ENCODE results near the gene CFAP69. TPM values are rescaled to one million over a fixed set of nuclear protein-coding genes. Genes with fewer than 3 reads are reported as not detected.
"Not testable (repeated sequence)": the region's sequence is repeated elsewhere in the genome, so short reads cannot be mapped to it uniquely, and the experiment has no call there.

The CFAP69 gene
- total and polyA plus RNA-seq, 4 donors, result 1.8 to 60.0 (median 9.0) TPM

DNA sequence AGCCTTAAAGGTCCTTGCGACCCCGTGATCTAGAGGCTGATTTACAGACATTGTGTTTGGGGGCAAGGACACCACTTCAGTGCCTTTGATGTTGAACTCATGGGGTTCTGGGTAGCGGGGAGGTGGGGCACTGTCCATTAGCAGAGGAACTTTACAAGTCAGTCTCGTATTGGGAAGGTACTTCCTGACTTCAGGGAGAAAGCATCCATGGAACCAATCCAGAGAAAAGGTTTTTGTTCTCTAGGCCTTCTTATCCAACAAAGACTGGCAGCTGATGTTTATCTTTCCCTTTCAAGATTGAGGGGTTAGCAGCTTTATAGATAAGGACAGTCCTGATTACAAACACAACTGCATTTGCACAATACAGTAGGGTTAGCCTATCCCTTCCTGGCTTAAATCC is 104.3 kb downstream of the CFAP69 start:
- H3K9ac ChIP-seq (ENCODE audit: insufficient read depth in 1 of 2, low read length in 2 of 2), result no peak overlapping the region
- DNase-seq (no peak), ATAC-seq (ENCODE audit: insufficient read depth, low FRiP score) (no peak)
- H3K4me3 ChIP-seq, result no peak overlapping the region
- H3K27me3 ChIP-seq (ENCODE audit: control insufficient read depth in 3 of 3, insufficient read depth in 3 of 3, low read length in 2 of 3), result no peaks in the 10 kb centered on the region
- H3K4me1 ChIP-seq (ENCODE audit: control insufficient read depth in 5 of 5, insufficient read depth in 5 of 5, low read length in 5 of 5), result peaks cover 0 to 14% (median 5%) of the 10 kb centered on the region in 5 donors
- no peak overlapping the region for H3K27ac ChIP-seq (ENCODE audit: low read depth in 1 of 2, low read length in 1 of 2)
- TF ChIP-seq, protein P1, sequence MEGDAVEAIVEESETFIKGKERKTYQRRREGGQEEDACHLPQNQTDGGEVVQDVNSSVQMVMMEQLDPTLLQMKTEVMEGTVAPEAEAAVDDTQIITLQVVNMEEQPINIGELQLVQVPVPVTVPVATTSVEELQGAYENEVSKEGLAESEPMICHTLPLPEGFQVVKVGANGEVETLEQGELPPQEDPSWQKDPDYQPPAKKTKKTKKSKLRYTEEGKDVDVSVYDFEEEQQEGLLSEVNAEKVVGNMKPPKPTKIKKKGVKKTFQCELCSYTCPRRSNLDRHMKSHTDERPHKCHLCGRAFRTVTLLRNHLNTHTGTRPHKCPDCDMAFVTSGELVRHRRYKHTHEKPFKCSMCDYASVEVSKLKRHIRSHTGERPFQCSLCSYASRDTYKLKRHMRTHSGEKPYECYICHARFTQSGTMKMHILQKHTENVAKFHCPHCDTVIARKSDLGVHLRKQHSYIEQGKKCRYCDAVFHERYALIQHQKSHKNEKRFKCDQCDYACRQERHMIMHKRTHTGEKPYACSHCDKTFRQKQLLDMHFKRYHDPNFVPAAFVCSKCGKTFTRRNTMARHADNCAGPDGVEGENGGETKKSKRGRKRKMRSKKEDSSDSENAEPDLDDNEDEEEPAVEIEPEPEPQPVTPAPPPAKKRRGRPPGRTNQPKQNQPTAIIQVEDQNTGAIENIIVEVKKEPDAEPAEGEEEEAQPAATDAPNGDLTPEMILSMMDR (IDR thresholded peaks at IDR 0.05; ENCODE audit: control extremely low read depth, extremely low read depth), result no peak
- H3K36me3 ChIP-seq (ENCODE audit: control insufficient read depth in 4 of 4, insufficient read depth in 4 of 4, low read length in 4 of 4), result peaks cover 0 to 3% (median 0%) of the 10 kb centered on the region in 4 donors
- WGBS, 2 donors, result 75 to 90% methylated on average over 4 of the region's 4 CpGs
- H3K9me3 ChIP-seq (ENCODE audit: control insufficient read depth in 4 of 4, insufficient read depth in 3 of 4, low read length in 3 of 4), result no peaks in the 10 kb centered on the region

- H3K27me3 ChIP-seq (ENCODE audit: control insufficient read depth in 3 of 3, insufficient read depth in 3 of 3, low read length in 2 of 3); H3K4me3 ChIP-seq; DNase-seq; H3K36me3 ChIP-seq (ENCODE audit: control insufficient read depth in 4 of 4, insufficient read depth in 4 of 4, low read length in 4 of 4); H3K9me3 ChIP-seq (ENCODE audit: control insufficient read depth in 4 of 4, insufficient read depth in 3 of 4, low read length in 3 of 4); ATAC-seq (ENCODE audit: insufficient read depth, low FRiP score); H3K9ac ChIP-seq (ENCODE audit: insufficient read depth in 1 of 2, low read length in 2 of 2); H3K27ac ChIP-seq (ENCODE audit: low read depth in 1 of 2, low read length in 1 of 2): not testable (repeated sequence)
- H3K4me1 ChIP-seq (ENCODE audit: control insufficient read depth in 5 of 5, insufficient read depth in 5 of 5, low read length in 5 of 5), result peaks cover 0 to 14% (median 5%) of the 10 kb centered on the region in 5 donors
- 99 to 100% methylated on average over 3 of the region's 3 CpGs for WGBS, 2 donors
These were observed 105.1 kb downstream of the CFAP69 start for GRCh38 chr7:90350032-90350431.

DNA sequence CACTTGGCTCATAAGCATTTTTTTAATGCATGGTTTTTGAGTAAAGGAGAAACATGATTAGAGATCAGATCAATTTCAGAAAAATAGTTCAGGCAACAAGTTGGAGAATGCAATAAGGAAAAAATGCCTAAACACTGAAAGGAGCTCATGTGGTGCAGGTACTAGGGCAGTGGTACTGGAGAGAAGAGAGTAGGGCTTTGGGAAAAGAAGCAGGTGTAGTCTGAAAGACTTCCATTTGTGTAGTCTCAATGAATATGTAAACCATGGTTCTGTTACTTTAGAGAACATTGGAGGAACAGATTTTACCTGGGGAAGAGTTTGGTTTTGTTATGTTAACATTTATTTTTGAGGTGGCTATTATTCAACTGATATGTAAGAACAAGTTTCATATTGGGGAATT is 107.0 kb downstream of the CFAP69 start:
- H3K4me3 ChIP-seq, result no peak overlapping the region
- H3K36me3 ChIP-seq (ENCODE audit: control insufficient read depth in 4 of 4, insufficient read depth in 4 of 4, low read length in 4 of 4), result peaks cover 4 to 10% (median 6%) of the 10 kb centered on the region in 4 donors
- TF ChIP-seq, protein P1 (IDR thresholded peaks at IDR 0.05; ENCODE audit: control extremely low read depth, extremely low read depth), result no peak
- no peak for DNase-seq
- no peak overlapping the region for H3K9ac ChIP-seq (ENCODE audit: insufficient read depth in 1 of 2, low read length in 2 of 2)
- H3K27me3 ChIP-seq (ENCODE audit: control insufficient read depth in 3 of 3, insufficient read depth in 3 of 3, low read length in 2 of 3), result no peaks in the 10 kb centered on the region
- ATAC-seq (ENCODE audit: insufficient read depth, low FRiP score), result no peak
- H3K27ac ChIP-seq (ENCODE audit: low read depth in 1 of 2, low read length in 1 of 2), result no peak overlapping the region
- peaks cover 0 to 10% (median 5%) of the 10 kb centered on the region in 5 donors for H3K4me1 ChIP-seq (ENCODE audit: control insufficient read depth in 5 of 5, insufficient read depth in 5 of 5, low read length in 5 of 5)
- H3K9me3 ChIP-seq (ENCODE audit: control insufficient read depth in 4 of 4, insufficient read depth in 3 of 4, low read length in 3 of 4), result no peaks in the 10 kb centered on the region

Small RNA genes within 50 kb of the gene (small RNA-seq; reads per million reads assigned to genes)
- gene RF00019 (ENCODE audit: low replicate concordance), result not detected

Other genes starting within 250 kb of the CFAP69 start
- 10 to 100 TPM in 1 of 2 donors, 1 to 10 TPM in 1; 3.2 to 10.6 TPM for gene STEAP1, start 90.7 kb upstream of the CFAP69 start, total RNA-seq
- 10 to 100 TPM in 1 of 2 donors, 1 to 10 TPM in 1; 4.5 to 19.2 TPM for gene STEAP1, start 90.7 kb upstream of the CFAP69 start, polyA plus RNA-seq
- gene STEAP2, start 33.4 kb upstream of the CFAP69 start, total RNA-seq, result 10 to 100 TPM; 14.6 to 16.7 TPM
- 1 to 10 TPM; 5.3 to 7.8 TPM for gene STEAP2, start 33.4 kb upstream of the CFAP69 start, polyA plus RNA-seq
- not detected for gene FAM237B, start 76.1 kb downstream of the CFAP69 start, total RNA-seq
- under 1 TPM in 1 of 2 donors, not detected in 1; 0.02 TPM for gene FAM237B, start 76.1 kb downstream of the CFAP69 start, polyA plus RNA-seq
- gene GTPBP10, start 101.5 kb downstream of the CFAP69 start, total RNA-seq, result 10 to 100 TPM; 17.9 to 20.9 TPM
- gene GTPBP10, start 101.5 kb downstream of the CFAP69 start, polyA plus RNA-seq, result 10 to 100 TPM in 1 of 2 donors, 1 to 10 TPM in 1; 9.2 to 18.6 TPM
- 10 to 100 TPM; 39.2 to 40.2 TPM for gene CLDN12, start 158.3 kb downstream of the CFAP69 start, total RNA-seq
- 10 to 100 TPM; 15.3 to 20.8 TPM for gene CLDN12, start 158.3 kb downstream of the CFAP69 start, polyA plus RNA-seq
- under 1 TPM in 1 of 2 donors, not detected in 1; 0.89 TPM for gene PTTG1IP2, start 224.5 kb downstream of the CFAP69 start, total RNA-seq
- not detected for gene PTTG1IP2, start 224.5 kb downstream of the CFAP69 start, polyA plus RNA-seq

All from lung (tissue), 13 donors.